ENCODE results near the gene FUCA2.
"Not testable (repeated sequence)": the region's sequence is repeated elsewhere in the genome, so short reads cannot be mapped to it uniquely, and the experiment has no call there.

The FUCA2 gene

GRCh38 chr6:143486752-143487151 is 24.8 kb downstream of the FUCA2 start:
- Histone ChIP-seq H3K9me3 (ENCODE audit: control insufficient read depth, insufficient read depth, low read length) (no peaks in the 10 kb centered on the region), H3K4me1 (ENCODE audit: control insufficient read depth, insufficient read depth, low read length) (no peaks in the 10 kb centered on the region), H3K27me3 (ENCODE audit: control insufficient read depth, insufficient read depth, low read length) (no peaks in the 10 kb centered on the region), H3K9ac (ENCODE audit: low read depth, low read length) (no peak overlapping the region), H3K36me3 (ENCODE audit: control insufficient read depth, insufficient read depth, low read length) (no peaks in the 10 kb centered on the region), H3K4me3 (ENCODE audit: low read depth, low read length) (no peak overlapping the region)

GRCh38 chr6:143485967-143486366 is 25.6 kb downstream of the FUCA2 start:
- no peaks in the 10 kb centered on the region for H3K27me3 ChIP-seq (ENCODE audit: control insufficient read depth, insufficient read depth, low read length)
- H3K4me3 ChIP-seq (ENCODE audit: low read depth, low read length): no peak overlapping the region
- no peaks in the 10 kb centered on the region for H3K4me1 ChIP-seq (ENCODE audit: control insufficient read depth, insufficient read depth, low read length)
- H3K9me3 ChIP-seq (ENCODE audit: control insufficient read depth, insufficient read depth, low read length): no peaks in the 10 kb centered on the region
- H3K36me3 ChIP-seq (ENCODE audit: control insufficient read depth, insufficient read depth, low read length): no peaks in the 10 kb centered on the region
- no peak overlapping the region for H3K9ac ChIP-seq (ENCODE audit: low read depth, low read length)

GRCh38 chr6:143482593-143482992 is 28.9 kb downstream of the FUCA2 start:
- H3K27me3 ChIP-seq (ENCODE audit: control insufficient read depth, insufficient read depth, low read length): no peaks in the 10 kb centered on the region
- H3K4me1 ChIP-seq (ENCODE audit: control insufficient read depth, insufficient read depth, low read length): no peaks in the 10 kb centered on the region
- H3K9ac ChIP-seq (ENCODE audit: low read depth, low read length): no peak overlapping the region
- H3K4me3 ChIP-seq (ENCODE audit: low read depth, low read length): no peak overlapping the region
- no peaks in the 10 kb centered on the region for H3K36me3 ChIP-seq (ENCODE audit: control insufficient read depth, insufficient read depth, low read length)
- no peaks in the 10 kb centered on the region for H3K9me3 ChIP-seq (ENCODE audit: control insufficient read depth, insufficient read depth, low read length)

DNA sequence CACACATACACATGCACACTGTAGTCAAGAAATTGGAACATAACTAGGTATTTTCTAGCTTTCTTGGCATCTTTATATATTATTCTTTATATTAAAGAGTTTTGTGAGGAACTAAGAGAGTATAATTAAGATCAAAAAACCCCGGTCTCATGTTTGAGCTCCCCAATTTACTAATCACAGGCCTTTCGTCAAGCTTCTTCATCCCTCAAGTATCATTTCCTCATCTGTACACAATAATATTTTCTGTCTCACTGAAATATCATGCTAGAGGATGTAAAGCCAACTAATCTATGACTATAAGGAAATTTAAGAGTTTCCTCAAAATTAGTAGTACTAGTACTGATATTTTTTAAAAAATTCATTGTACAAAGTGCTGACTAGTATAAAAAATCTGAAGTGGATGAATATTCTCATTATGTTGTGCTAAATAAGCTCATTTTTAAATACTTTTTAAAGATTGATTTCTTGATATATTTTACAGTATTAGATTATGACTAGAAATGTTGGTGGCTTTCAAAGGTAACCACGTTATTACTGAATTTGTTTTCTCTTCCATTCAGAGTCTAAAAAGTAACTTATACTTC is 32.9 kb downstream of the FUCA2 start:
- no peaks in the 10 kb centered on the region for H3K9me3 ChIP-seq (ENCODE audit: control insufficient read depth, insufficient read depth, low read length)
- H3K4me3 ChIP-seq (ENCODE audit: low read depth, low read length): no peak overlapping the region
- no peaks in the 10 kb centered on the region for H3K4me1 ChIP-seq (ENCODE audit: control insufficient read depth, insufficient read depth, low read length)
- H3K27me3 ChIP-seq (ENCODE audit: control insufficient read depth, insufficient read depth, low read length): no peaks in the 10 kb centered on the region
- no peaks in the 10 kb centered on the region for H3K36me3 ChIP-seq (ENCODE audit: control insufficient read depth, insufficient read depth, low read length)
- no peak overlapping the region for H3K9ac ChIP-seq (ENCODE audit: low read depth, low read length)

DNA sequence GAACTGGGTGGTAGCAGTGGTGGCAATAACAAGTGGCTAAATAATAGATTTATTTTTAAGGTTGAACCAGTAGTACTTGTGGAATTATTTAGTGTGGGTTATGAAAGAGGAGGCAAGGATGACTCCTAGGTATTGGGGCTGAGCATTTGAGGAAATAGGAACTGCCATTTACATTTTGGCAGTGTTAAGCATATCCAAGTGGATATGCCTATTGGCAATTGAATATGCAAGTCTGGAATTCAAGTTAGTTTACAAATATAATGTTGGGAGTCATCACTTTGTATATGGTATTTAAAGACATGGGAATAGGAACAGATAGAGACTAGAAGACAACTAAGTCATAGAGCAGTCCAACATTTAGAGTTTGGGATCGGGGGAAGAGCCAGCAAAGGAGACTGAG is 35.0 kb downstream of the FUCA2 start:
- no peaks in the 10 kb centered on the region for H3K27me3 ChIP-seq (ENCODE audit: control insufficient read depth, insufficient read depth, low read length)
- no peaks in the 10 kb centered on the region for H3K9me3 ChIP-seq (ENCODE audit: control insufficient read depth, insufficient read depth, low read length)
- no peak overlapping the region for H3K9ac ChIP-seq (ENCODE audit: low read depth, low read length)
- no peaks in the 10 kb centered on the region for H3K36me3 ChIP-seq (ENCODE audit: control insufficient read depth, insufficient read depth, low read length)
- no peak overlapping the region for H3K4me3 ChIP-seq (ENCODE audit: low read depth, low read length)
- H3K4me1 ChIP-seq (ENCODE audit: control insufficient read depth, insufficient read depth, low read length): no peaks in the 10 kb centered on the region

DNA sequence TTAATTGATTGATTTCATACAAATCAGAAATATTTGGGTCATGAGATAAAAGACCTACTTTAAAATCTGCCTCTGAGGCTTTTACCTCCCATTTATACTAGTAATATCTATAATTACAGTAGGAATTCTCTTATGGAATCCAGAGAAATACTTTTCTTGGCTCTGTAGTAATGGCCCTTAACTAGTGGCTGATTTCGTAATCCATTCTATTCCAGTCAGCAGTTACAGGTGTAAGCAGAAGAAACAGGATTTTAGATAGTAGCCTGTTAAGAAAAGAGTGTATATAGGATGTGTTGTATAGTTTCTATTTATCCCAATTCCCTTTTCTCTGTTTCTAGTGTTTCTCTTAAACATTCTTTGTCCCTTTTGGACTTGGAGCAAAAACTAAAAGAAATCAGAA is 39.7 kb downstream of the FUCA2 start:
- no peaks in the 10 kb centered on the region for H3K4me1 ChIP-seq (ENCODE audit: control insufficient read depth, insufficient read depth, low read length)
- no peaks in the 10 kb centered on the region for H3K36me3 ChIP-seq (ENCODE audit: control insufficient read depth, insufficient read depth, low read length)
- H3K27me3 ChIP-seq (ENCODE audit: control insufficient read depth, insufficient read depth, low read length): no peaks in the 10 kb centered on the region
- H3K9me3 ChIP-seq (ENCODE audit: control insufficient read depth, insufficient read depth, low read length): no peaks in the 10 kb centered on the region
- no peak overlapping the region for H3K9ac ChIP-seq (ENCODE audit: low read depth, low read length)
- no peak overlapping the region for H3K4me3 ChIP-seq (ENCODE audit: low read depth, low read length)

DNA sequence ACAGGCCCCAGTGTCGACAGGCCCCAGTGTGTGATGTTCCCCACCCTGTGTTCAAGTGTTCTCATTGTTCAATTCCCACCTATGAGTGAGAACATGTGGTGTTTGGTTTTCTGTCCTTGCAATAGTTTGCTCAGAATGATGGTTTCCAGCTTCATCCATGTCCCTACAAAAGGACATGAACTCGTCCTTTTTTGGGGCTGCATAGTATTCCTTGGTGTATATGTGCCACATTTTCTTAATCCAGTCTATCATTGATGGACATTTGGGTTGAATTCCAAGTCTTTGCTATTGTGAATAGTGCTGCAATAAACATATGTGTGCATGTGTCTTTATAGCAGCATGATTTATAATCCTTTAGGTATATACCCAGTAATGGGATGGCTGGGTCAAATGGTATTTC is 42.7 kb downstream of the FUCA2 start:
- not testable (repeated sequence) for H3K9me3 ChIP-seq (ENCODE audit: control insufficient read depth, insufficient read depth, low read length); H3K36me3 ChIP-seq (ENCODE audit: control insufficient read depth, insufficient read depth, low read length); H3K4me1 ChIP-seq (ENCODE audit: control insufficient read depth, insufficient read depth, low read length); H3K27me3 ChIP-seq (ENCODE audit: control insufficient read depth, insufficient read depth, low read length); H3K4me3 ChIP-seq (ENCODE audit: low read depth, low read length); H3K9ac ChIP-seq (ENCODE audit: low read depth, low read length)

- H3K9me3 ChIP-seq (ENCODE audit: control insufficient read depth, insufficient read depth, low read length): no peaks in the 10 kb centered on the region
- no peaks in the 10 kb centered on the region for H3K27me3 ChIP-seq (ENCODE audit: control insufficient read depth, insufficient read depth, low read length)
- H3K9ac ChIP-seq (ENCODE audit: low read depth, low read length): no peak overlapping the region
- H3K4me3 ChIP-seq (ENCODE audit: low read depth, low read length): no peak overlapping the region
- no peaks in the 10 kb centered on the region for H3K36me3 ChIP-seq (ENCODE audit: control insufficient read depth, insufficient read depth, low read length)
- no peaks in the 10 kb centered on the region for H3K4me1 ChIP-seq (ENCODE audit: control insufficient read depth, insufficient read depth, low read length)
These were observed 43.5 kb downstream of the FUCA2 start for GRCh38 chr6:143468026-143468425.

DNA sequence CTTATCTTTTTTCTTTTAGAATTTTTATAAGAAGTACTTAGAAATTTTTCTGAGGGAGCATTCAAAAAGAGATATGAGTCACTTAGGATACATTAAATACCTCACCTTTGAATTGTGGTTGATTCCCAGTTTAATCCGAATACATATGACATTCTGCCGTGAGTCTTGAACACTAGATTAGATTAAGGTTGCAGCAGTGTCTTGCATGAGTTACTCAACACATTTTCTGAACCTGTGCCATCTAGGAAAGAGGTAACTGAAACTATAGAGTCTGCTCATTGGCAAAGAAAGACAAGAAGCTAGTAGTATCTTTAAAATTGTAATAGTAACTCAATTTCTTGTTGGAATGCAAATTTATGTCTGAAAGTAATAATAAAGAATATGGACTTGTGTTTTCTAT is 46.0 kb downstream of the FUCA2 start:
- Histone ChIP-seq H3K27me3 (ENCODE audit: control insufficient read depth, insufficient read depth, low read length) (no peaks in the 10 kb centered on the region), H3K9ac (ENCODE audit: low read depth, low read length) (no peak overlapping the region), H3K4me3 (ENCODE audit: low read depth, low read length) (no peak overlapping the region), H3K4me1 (ENCODE audit: control insufficient read depth, insufficient read depth, low read length) (no peaks in the 10 kb centered on the region), H3K36me3 (ENCODE audit: control insufficient read depth, insufficient read depth, low read length) (no peaks in the 10 kb centered on the region), H3K9me3 (ENCODE audit: control insufficient read depth, insufficient read depth, low read length) (no peaks in the 10 kb centered on the region)

GRCh38 chr6:143457563-143458359 is 53.8 kb downstream of the FUCA2 start:
- H3K36me3 ChIP-seq (ENCODE audit: control insufficient read depth, insufficient read depth, low read length): no peaks in the 10 kb centered on the region
- H3K9me3 ChIP-seq (ENCODE audit: control insufficient read depth, insufficient read depth, low read length): no peaks in the 10 kb centered on the region
- H3K4me3 ChIP-seq (ENCODE audit: low read depth, low read length): no peak overlapping the region
- no peaks in the 10 kb centered on the region for H3K4me1 ChIP-seq (ENCODE audit: control insufficient read depth, insufficient read depth, low read length)
- no peaks in the 10 kb centered on the region for H3K27me3 ChIP-seq (ENCODE audit: control insufficient read depth, insufficient read depth, low read length)
- H3K9ac ChIP-seq (ENCODE audit: low read depth, low read length): no peak overlapping the region

DNA sequence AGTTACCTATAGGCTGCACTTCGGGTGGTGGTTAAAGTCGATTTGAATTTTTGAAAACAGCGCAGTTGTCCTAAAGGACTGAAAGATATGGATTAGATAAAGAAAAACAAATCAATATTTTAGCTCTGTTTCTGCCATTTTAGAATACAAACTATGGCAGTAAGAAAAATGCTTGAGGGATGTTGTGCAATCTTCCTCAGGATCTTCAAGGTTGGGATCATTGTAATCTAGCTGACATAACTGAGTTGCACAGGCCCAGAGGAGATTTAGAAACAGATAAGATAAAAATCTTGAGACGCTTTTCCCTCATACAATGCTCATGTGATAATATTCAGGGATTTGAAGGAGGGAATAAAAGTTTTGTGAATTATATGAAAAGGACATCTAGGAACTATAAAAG is 60.0 kb downstream of the FUCA2 start:
- peak overlapping the region; percentile 71 for H3K9ac ChIP-seq (ENCODE audit: low read depth, low read length)
- H3K4me1 ChIP-seq (ENCODE audit: control insufficient read depth, insufficient read depth, low read length): no peaks in the 10 kb centered on the region
- H3K9me3 ChIP-seq (ENCODE audit: control insufficient read depth, insufficient read depth, low read length): no peaks in the 10 kb centered on the region
- H3K27me3 ChIP-seq (ENCODE audit: control insufficient read depth, insufficient read depth, low read length): no peaks in the 10 kb centered on the region
- peak overlapping the region; percentile 92 for H3K4me3 ChIP-seq (ENCODE audit: low read depth, low read length)
- no peaks in the 10 kb centered on the region for H3K36me3 ChIP-seq (ENCODE audit: control insufficient read depth, insufficient read depth, low read length)

All from iPS-15b (cell line).